ENCODE results near the gene PDSS2. TPM values are rescaled to one million over a fixed set of nuclear protein-coding genes. Genes with fewer than 3 reads are reported as not detected.

The PDSS2 gene
- total and polyA plus RNA-seq, 2 of the 8 experiments (the other 6 are each of a cell fraction or from before 2014, with no cell fraction given) = 10.7 to 16.1 TPM

DNA sequence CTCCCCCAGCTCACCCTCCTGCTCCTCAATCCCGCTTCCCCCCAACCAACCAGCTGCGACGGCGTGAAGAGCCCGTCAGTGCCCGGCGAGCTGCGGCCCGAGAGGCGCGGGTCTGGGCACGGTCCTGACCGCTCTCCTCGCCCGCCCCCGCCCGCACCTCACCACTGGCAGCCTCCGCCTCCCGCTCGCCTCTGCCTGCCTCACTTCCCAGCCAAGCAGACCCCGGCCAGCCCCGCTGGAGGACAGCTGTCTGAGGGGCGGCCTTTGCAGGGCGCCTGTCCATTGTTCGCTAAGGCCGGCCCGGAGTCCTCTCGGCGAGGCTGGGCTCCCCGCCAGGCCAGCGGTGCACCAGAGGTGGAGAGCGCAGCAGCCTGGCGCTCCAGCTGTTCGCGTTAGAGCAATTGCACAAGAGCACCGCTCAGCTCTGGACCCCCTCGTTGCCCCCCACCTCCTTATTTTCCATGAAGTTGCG, 31.8 kb upstream of the PDSS2 start:
- Histone ChIP-seq H3K4me3 (ENCODE audit: extremely low read depth in 1 of 4, insufficient read depth in 2 of 4, low read depth in 3 of 4, low read length in 4 of 4) (peak overlapping the region; percentile 63 to 91 (median 86)), H3K23me2 (ENCODE audit: low read depth, low read length) (peaks cover 26% of the 10 kb centered on the region), H3K56ac (replicated peaks; ENCODE audit: insufficient read length, low read depth, low read length) (no peak overlapping the region), H4K20me1 (replicated peaks in 1 of 2; ENCODE audit: control insufficient read depth in 1 of 2, insufficient read depth in 2 of 2, low read length in 2 of 2) (peaks cover 0 to 2% of the 10 kb centered on the region in 2 experiments), H4K91ac (replicated peaks; ENCODE audit: insufficient read length, low read length) (no peak overlapping the region), H4K8ac (ENCODE audit: extremely low read depth, insufficient read depth, low read length) (no peak overlapping the region), H3K36me3 (ENCODE audit: control insufficient read depth in 2 of 4, insufficient read depth in 4 of 4, low read length in 3 of 4) (no peaks in the 10 kb centered on the region), H2BK120ac (replicated peaks; ENCODE audit: low read depth, low read length) (no peak overlapping the region), H2AK5ac (ENCODE audit: low read depth, low read length) (no peak overlapping the region), H3K18ac (ENCODE audit: extremely low read depth, low read length) (no peak overlapping the region), H3K4me1 (replicated peaks in 1 of 4; ENCODE audit: control insufficient read depth in 3 of 4, insufficient read depth in 4 of 4, low read length in 3 of 4) (peaks cover 0 to 14% (median 10%) of the 10 kb centered on the region in 4 experiments; a peak in 6 of 7 replicates), H3K9ac (replicated peaks in 1 of 4; ENCODE audit: extremely low read depth in 1 of 4, low read depth in 3 of 4, low read length in 3 of 4) (no peak overlapping the region), H2BK15ac (ENCODE audit: low read length) (no peak overlapping the region), H2BK5ac (ENCODE audit: low read depth, low read length) (no peak overlapping the region), H3K23ac (ENCODE audit: insufficient read length) (no peak overlapping the region), H3K79me1 (ENCODE audit: low read depth, low read length) (no peaks in the 10 kb centered on the region; the same call in 1 of the 2 replicates), H3K4ac (replicated peaks; ENCODE audit: insufficient read length, low read depth, low read length) (no peak overlapping the region), H2BK20ac (ENCODE audit: low read length) (no peak overlapping the region), H4K5ac (ENCODE audit: insufficient read length, low read depth, low read length) (no peak overlapping the region), H2AFZ (ENCODE audit: low read length) (peak overlapping the region; percentile 36; the same call in 1 of the 2 replicates), H3K14ac (ENCODE audit: insufficient read length) (no peak overlapping the region), H3K27me3 (replicated peaks in 1 of 4; ENCODE audit: control insufficient read depth in 3 of 4, extremely low read depth in 1 of 4, insufficient read depth in 3 of 4, low read length in 3 of 4) (peaks cover 10 to 43% (median 27%) of the 10 kb centered on the region in 4 experiments), H3K9me3 (ENCODE audit: insufficient read depth in 2 of 2, low read depth in 1 of 2, low read length in 1 of 2) (no peaks in the 10 kb centered on the region), H3K4me2 (ENCODE audit: insufficient read depth in 1 of 2, low read depth in 2 of 2, low read length in 2 of 2) (peak overlapping the region; percentile 82 to 99), H2BK12ac (ENCODE audit: low read depth, low read length) (no peak overlapping the region), H3K79me2 (ENCODE audit: control insufficient read depth in 1 of 2, insufficient read depth in 2 of 2, low read length in 2 of 2) (no peaks in the 10 kb centered on the region), H3K27ac (ENCODE audit: low read depth, low read length) (no peak overlapping the region)
- no peak for FAIRE-seq
- 2% methylated on average over 33 of the region's 38 CpGs; no CpG with 5 or more reads in 1 of the 2 experiments for WGBS, 2 experiments (ENCODE audit: extremely low coverage in 1 of 2, insufficient coverage in 1 of 2, insufficient read length in 1 of 2, insufficient replicate concordance in 2 of 2, low coverage in 1 of 2, low lambda C conversion rate in 2 of 2, missing lambda C conversion rate in 1 of 2)
- DNase-seq (ENCODE audit: low read depth in 1 of 2, low spot score in 2 of 2) = peak in 1 of 2 experiments; percentile 79
- ChIA-PET CTCF (ENCODE audit: partially characterized antibody) (interaction anchor here (0.7 to 2.2 kb wide), 7 partner anchors 32 to 164 kb away, joined by 3 to 9 read pairs (median 4); partner anchors contain the start of gene PDSS2), POLR2A (ENCODE audit: partially characterized antibody) (interaction anchor here (0.6 to 5.4 kb wide), 5 partner anchors 31 to 231 kb away, joined by 3 to 26 read pairs (median 3); partner anchors contain the start of gene PDSS2)
- TF ChIP-seq, protein P1, sequence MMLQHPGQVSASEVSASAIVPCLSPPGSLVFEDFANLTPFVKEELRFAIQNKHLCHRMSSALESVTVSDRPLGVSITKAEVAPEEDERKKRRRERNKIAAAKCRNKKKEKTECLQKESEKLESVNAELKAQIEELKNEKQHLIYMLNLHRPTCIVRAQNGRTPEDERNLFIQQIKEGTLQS (IDR thresholded peaks at IDR 0.05; ENCODE audit: insufficient read depth, low read depth, low read length) = no peak
- TF ChIP-seq KDM4A (IDR thresholded peaks at IDR 0.05; ENCODE audit: low read depth, low read length, severe bottlenecking) (no peak), RAD21 (IDR thresholded peaks at IDR 0.05 in 1 of 2, conservative IDR thresholded peaks at IDR 0.05 in 1 of 2; ENCODE audit: low read depth in 2 of 2, low read length in 2 of 2) (peak in 1 of 2 experiments; percentile 14; a peak in 1 of 4 replicates), BACH1 (IDR thresholded peaks at IDR 0.05; ENCODE audit: low read length) (no peak), RBBP5 (IDR thresholded peaks at IDR 0.05; ENCODE audit: borderline replicate concordance, low read depth, low read length) (no peak; the same call in none of the 2 replicates), CREB1 (IDR thresholded peaks at IDR 0.05) (no peak), MAFK (IDR thresholded peaks at IDR 0.05; ENCODE audit: low read depth, low read length) (no peak), FOSL1 (IDR thresholded peaks at IDR 0.05; ENCODE audit: insufficient read depth, low read depth, low read length) (no peak), JUND (IDR thresholded peaks at IDR 0.05; ENCODE audit: low read length) (no peak), RNF2 (IDR thresholded peaks at IDR 0.05; ENCODE audit: borderline replicate concordance, low read depth, low read length, missing control alignments, poor library complexity, severe bottlenecking) (no peak)
- TF ChIP-seq, protein P2, sequence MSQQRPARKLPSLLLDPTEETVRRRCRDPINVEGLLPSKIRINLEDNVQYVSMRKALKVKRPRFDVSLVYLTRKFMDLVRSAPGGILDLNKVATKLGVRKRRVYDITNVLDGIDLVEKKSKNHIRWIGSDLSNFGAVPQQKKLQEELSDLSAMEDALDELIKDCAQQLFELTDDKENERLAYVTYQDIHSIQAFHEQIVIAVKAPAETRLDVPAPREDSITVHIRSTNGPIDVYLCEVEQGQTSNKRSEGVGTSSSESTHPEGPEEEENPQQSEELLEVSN (IDR thresholded peaks at IDR 0.05) = no peak
